Esophagus muscularis mucosa (tissue), 4 donors: ENCODE results near the gene PCNT.

Source experiments
- EP300 ChIP-seq: sonication (generic); formaldehyde crosslinking; IDR thresholded peaks from one replicate; pipeline ENCODE4 v1.6.1; 2017; ENCODE audit warnings: antibody characterized with exemption
- POLR2A ChIP-seq: fragments of 450-650 bp; IDR thresholded peaks from one replicate; pipeline ENCODE4 v1.6.1; 2017; ENCODE audit warnings: antibody characterized with exemption, moderate library complexity, mild to moderate bottlenecking, low read depth
- POLR2AphosphoS5 ChIP-seq, 2 donors: sonication (generic); formaldehyde crosslinking; IDR thresholded peaks; one replicate each; pipeline ENCODE4 v1.6.1; 2017; ENCODE audit warnings: antibody characterized with exemption in 2 of 2
- TF ChIP-seq, protein P1 (sequence below), 3 experiments: fragments of 200-600 bp in 2 of 3; fragments of 450-650 bp in 1 of 3; sonication (generic) in 2 of 3; IDR thresholded peaks; one replicate each; pipeline ENCODE4 v1.5.1; 2017 to 2019; ENCODE audit warnings: antibody characterized with exemption in 3 of 3, mild to moderate bottlenecking in 2 of 3, moderate library complexity in 1 of 3

DNA sequence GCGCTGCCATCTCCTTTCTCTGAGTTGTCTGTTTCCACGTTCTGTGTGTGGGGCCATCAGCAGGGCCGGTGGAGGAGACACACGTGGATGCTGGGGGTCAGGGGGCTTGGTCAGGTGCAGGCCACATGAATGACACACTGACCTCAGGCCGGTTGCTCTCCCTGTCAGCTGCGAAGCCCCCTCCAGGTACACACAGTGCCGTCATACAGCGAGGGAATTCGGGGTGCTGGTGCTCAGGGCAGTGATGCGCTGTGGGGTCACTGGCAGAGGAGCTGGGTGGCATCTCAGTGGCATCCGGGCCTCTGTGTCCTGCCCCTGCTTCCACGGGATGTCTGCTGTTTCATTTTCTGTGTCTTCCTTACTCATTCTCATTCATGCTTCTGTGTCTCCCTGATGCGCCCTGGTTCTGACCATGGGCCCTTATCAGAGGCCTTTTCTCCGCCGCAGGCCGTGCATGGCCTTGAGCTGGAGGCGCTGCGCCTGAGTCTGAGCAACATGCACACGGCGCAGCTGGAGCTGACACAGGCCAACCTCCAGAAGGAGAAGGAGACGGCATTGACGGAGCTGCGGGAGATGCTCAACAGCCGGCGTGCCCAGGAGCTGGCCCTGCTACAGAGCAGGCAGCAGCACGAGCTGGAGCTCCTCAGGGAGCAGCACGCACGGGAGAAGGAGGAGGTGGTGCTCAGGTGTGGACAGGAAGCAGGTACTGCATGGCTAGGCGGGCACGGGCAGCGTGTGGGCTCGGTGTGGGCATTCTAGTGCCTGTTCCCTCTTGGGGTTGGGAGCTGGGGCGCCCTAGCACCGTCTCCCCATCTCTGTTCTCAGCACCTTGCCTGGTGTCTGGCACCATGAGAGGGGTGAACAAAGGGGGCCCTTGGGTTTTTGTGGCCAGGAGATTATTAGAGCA, 22.6 kb downstream of the PCNT start:
- TF ChIP-seq, protein P1, sequence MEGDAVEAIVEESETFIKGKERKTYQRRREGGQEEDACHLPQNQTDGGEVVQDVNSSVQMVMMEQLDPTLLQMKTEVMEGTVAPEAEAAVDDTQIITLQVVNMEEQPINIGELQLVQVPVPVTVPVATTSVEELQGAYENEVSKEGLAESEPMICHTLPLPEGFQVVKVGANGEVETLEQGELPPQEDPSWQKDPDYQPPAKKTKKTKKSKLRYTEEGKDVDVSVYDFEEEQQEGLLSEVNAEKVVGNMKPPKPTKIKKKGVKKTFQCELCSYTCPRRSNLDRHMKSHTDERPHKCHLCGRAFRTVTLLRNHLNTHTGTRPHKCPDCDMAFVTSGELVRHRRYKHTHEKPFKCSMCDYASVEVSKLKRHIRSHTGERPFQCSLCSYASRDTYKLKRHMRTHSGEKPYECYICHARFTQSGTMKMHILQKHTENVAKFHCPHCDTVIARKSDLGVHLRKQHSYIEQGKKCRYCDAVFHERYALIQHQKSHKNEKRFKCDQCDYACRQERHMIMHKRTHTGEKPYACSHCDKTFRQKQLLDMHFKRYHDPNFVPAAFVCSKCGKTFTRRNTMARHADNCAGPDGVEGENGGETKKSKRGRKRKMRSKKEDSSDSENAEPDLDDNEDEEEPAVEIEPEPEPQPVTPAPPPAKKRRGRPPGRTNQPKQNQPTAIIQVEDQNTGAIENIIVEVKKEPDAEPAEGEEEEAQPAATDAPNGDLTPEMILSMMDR (IDR thresholded peaks at IDR 0.05), result no peak
- TF ChIP-seq POLR2AphosphoS5 (IDR thresholded peaks at IDR 0.05) (no peak), POLR2A (no peak), EP300 (no peak)
